Right cardiac atrium (tissue), 5 donors: Measurements from ENCODE around the gene PRDM16. TPM values are rescaled to one million over a fixed set of nuclear protein-coding genes. Genes with fewer than 3 reads are reported as not detected.
A peak's percentile ranks its signal among the peaks of the same experiment; 100 is the strongest.

Experiments used
- ATAC-seq, 2 donors: fragments of 200-7000 bp; cut with Tn5 transposase; one replicate each; pipeline versions ENCODE4 v1.8.0 to v1.9.1; 2020; ENCODE audit warnings: moderate library complexity in 2 of 2, mild to moderate bottlenecking in 1 of 2
- DNase-seq, 3 donors: peaks; one replicate each; pipeline ENCODE4 v3.0.0-alpha.2; 2020
- H3K27ac ChIP-seq: one replicate; pipeline ENCODE4 v1.5.1; 2013; ENCODE audit warnings: mild to moderate bottlenecking, low read length, control low read depth, moderate library complexity
- H3K27me3 ChIP-seq: one replicate; pipeline ENCODE4 v1.6.1; 2013; ENCODE audit not compliant: control insufficient read depth, insufficient read depth
- H3K4me1 ChIP-seq: one replicate; pipeline ENCODE4 v1.6.1; 2013; ENCODE audit warnings: low read length; ENCODE audit not compliant: control insufficient read depth, insufficient read depth
- H3K4me3 ChIP-seq: one replicate; pipeline ENCODE4 v1.5.1; 2013; ENCODE audit warnings: low read length, control low read depth
- H3K9me3 ChIP-seq: one replicate; pipeline ENCODE4 v1.6.1; 2013; ENCODE audit warnings: low read length; ENCODE audit not compliant: control insufficient read depth
- whole genome bisulfite sequencing: extraction: QIAGEN DNeasy Blood & Tissue Kit; methylation state at CpG from one replicate; pipeline ENCODE4 v1.1.7; 2013; 5-methylcytosine and 5-hydroxymethylcytosine counted together
- intact Hi-C, 4 donors: fragments of 100-400 bp; cut with DNase I; formaldehyde crosslinking; loops; one replicate each; pipeline versions ENCODE4 v1.11.0 to v1.14.0; 2022 to 2023
- polyA plus RNA-seq: library from polyadenylated mRNA; stranded (reverse); fragments of 200-250 nt; gene quantifications from one replicate; pipeline ENCODE4 v1.2.3, GENCODE V29; 2013
- total RNA-seq, 4 donors: library from RNA; stranded (reverse); fragmentation: NEBNext Ultra II Directional; extraction: Animal tissue kit (Norgen Biotek cat#: 25700); gene quantifications; one replicate each; pipeline ENCODE4 v1.2.1, GENCODE V29; 2021
- donor health status: healthy with polysubstance abuse.
- donor health status: DM: no; HTN: yes; CAD: no.
- donor health status: DM: no; HTN: no; CAD: no.
- donor health status: DM: no; HTN: yes; CAD: no; lungs with severe emphysema.
- donor health status: DM: yes; HTN: yes; CAD: no.

The PRDM16 gene
- total and polyA plus RNA-seq, 5 donors: 1.1 to 2.9 (median 1.9) TPM

DNA sequence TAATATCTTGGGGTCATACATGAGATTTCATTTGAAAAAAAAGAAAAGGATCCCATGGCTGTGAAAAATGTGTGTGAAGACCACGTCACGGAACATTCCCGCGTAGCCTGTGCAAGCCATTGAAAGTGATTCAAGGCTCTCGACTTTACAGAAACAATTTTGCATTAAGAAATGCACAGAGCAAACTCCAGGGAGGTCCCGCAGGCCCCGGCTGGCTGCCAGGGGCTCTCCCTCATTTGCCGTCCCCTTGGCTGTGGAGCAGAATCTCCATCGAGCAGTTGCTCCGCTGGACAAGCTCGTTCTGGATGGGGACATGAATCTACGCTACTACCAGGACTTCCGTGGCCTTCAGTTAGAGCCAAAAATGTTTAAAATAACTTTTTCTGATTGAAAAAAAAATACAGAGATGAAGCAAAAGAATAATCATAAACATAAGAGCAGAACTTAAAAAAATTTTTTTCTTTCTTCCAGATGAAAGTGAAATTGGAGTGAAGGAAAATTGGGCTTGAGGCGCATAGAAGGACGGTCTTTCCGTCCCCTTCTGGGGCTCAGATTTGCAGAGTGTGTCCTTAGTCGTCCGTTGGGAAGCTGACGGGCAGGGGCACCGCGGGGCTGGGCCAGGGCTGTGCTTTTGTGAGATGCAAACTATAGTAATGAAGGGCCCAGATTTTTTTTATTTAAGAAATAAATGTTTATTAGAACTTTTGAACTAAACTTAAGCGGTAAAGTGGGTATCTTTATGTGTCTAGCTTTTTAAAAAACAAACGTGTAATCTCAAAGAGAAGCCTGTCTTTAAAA lies 317.4 kb downstream of the PRDM16 start:
- Histone ChIP-seq H3K4me1 (no peaks in the 10 kb centered on the region), H3K27ac (no peak overlapping the region), H3K4me3 (no peak overlapping the region), H3K27me3 (no peaks in the 10 kb centered on the region), H3K9me3 (no peaks in the 10 kb centered on the region)
- DNase-seq (no peak), ATAC-seq (no peak)
- intact Hi-C loops: no loop called here
- WGBS: 89% methylated on average over 23 of the region's 23 CpGs

DNA sequence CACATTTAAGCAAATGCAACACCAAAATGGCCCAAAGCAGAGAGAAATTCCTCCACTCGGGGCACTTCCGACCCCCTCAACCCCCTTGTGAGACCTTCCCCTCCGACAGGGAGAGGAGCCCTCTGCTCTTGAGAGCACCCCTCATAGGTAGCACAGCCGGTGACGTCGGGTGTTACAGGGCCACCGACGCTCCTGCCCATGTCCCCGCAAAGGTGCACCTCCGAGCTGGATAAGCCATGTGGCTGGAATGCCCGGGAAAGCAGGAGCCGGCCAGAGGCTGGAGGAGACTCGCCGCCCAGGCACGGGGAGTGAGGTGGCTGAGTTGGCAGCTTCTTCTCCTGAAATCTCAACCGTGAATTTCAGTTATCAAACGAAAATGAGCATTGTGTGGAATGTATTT lies 318.4 kb downstream of the PRDM16 start:
- Histone ChIP-seq H3K27ac (no peak overlapping the region), H3K27me3 (no peaks in the 10 kb centered on the region), H3K4me1 (no peaks in the 10 kb centered on the region), H3K4me3 (no peak overlapping the region), H3K9me3 (no peaks in the 10 kb centered on the region)
- DNase-seq: peak in 1 of 3 donors; percentile 46
- 71% methylated on average over 17 of the region's 17 CpGs for WGBS
- intact Hi-C loops: no loop called here
- ATAC-seq: no peak

DNA sequence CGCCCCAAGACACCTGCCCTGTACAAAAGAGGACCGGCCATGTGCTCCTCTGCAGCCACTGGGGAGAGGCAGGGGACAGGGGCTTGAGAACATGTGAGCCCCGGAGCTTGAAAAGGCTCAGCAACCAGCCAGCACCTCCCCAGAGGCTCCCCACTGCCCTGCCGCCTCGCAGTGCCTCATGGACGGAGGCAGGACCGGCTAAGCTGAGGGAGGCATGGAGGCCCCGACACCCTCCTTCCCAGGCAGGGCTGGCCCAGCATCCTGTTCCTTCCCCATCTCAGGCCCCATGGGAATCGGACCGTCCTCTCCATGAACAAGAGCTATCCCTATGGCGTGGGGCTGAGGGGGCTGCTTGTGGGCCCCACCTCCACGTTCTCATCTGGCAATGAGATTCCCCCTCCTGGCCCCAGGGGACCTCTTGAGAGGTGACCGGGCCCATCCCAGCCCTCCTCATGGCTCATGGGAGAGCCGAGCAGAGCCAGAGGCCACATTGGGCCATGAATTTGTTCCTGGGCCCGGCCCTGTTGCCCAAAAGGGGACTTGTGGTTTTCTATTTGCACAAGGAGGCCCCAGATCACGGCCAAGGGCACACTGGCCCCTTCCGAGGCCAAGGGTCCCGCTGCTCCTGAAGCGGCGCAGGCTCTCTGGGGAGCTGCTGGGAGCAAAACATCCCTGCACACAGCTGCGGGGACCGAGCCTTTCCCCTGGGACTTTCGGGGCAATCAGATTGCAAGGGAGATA lies 320.3 kb downstream of the PRDM16 start:
- no peaks in the 10 kb centered on the region for H3K27me3 ChIP-seq
- DNase-seq (peak in 1 of 3 donors; percentile 35), ATAC-seq (no peak)
- H3K27ac ChIP-seq: no peak overlapping the region
- H3K4me3 ChIP-seq: no peak overlapping the region
- intact Hi-C loops: no loop called here
- H3K4me1 ChIP-seq: no peaks in the 10 kb centered on the region
- H3K9me3 ChIP-seq: no peaks in the 10 kb centered on the region
- 73% methylated on average over 23 of the region's 23 CpGs for WGBS

DNA sequence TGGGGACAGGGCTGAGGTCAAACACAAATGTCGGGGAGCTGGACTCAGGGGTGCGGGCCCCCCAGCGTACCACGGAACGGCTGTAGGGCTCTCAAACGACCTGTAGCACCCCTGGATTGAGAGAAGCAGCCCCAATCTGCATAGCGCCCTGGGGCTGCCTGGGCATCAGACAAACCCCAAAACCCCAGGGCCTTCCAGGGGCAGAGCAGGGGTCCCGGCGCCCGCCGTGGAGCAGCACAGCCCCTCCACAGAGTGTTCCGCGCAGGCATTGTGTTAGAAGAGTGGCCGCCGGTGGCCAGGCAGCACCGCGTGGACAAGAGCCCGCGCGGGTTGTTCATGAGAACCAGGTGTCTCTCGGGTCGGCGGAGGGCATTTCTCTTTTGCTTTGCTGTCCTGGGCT lies 321.3 kb downstream of the PRDM16 start:
- peak in 1 of 3 donors; percentile 30 for DNase-seq
- intact Hi-C loops: no loop called here
- 90% methylated on average over 23 of the region's 23 CpGs for WGBS
- no peaks in the 10 kb centered on the region for H3K9me3 ChIP-seq
- no peak overlapping the region for H3K27ac ChIP-seq
- no peaks in the 10 kb centered on the region for H3K27me3 ChIP-seq
- no peak for ATAC-seq
- no peaks in the 10 kb centered on the region for H3K4me1 ChIP-seq
- H3K4me3 ChIP-seq: no peak overlapping the region

DNA sequence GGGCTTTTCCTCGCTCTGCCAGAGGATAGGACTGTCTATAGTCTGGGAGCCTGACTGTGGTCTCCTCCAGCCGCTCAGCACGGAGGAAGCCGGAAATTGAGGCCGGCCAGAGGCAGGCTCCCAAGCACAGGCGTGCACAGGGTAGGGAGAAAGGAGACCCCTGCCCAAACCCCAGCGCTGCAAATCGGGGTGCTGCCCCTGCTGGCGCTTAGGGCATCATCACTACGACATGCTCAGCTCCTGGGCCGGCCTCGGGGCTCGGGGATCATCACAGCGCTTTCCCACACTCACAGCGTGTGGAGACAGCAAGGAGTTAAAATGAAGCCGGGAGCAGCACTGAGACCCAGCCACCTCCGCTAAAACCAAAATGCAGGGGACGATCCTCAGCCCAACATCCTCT lies 322.7 kb downstream of the PRDM16 start:
- no peak overlapping the region for H3K27ac ChIP-seq

DNA sequence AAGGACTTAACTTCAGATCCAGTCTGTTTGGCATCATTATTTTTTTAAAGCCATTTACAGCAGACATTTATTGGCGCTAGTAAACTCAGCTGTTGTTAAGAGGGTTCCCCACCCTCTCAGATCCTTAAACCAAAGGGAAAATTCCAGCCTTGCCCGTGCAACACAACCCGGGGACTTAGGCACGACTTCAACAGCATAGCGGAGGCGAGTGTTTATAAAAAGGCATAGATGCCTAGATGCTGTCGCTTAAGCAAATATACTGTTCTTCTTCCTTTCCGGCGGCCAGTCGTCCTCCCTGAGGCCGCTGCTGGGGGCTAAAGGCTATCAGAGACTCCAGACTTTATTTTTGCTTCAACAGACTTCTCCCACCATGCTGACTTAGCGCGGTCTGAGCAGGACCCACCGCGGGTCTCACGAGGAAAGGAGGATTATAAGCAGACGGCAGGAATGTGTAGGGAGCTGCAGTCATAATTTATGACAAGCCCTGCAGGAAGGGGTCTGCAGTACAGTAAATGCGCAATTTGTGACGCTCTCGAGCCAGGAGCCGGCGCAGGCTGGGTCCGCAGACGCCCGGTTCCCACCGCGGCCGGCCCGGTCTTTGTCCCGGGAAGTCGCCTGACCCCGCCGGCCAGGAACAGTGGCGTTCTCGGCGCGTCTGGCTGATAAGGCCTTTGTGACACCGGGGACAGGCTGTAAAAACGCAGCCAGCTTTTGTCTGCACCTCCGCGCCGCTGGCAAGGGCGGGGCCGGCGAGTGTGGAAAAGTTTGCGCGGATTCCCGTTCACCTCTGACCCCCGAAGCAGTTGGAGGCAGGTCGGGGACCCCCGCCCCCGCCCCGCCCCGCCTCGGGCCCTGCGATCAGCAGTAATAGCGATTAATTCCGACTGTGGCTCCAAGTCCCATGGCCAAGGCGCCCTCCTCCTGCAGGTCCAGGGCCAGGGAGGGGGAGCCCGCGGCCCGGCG lies 324.3 kb downstream of the PRDM16 start:
- DNase-seq: peak; percentile 71 to 84 (median 82)
- WGBS: 7% methylated on average over 63 of the region's 63 CpGs
- intact Hi-C loops: no loop called here
- peak overlapping the region; percentile 40 for H3K27ac ChIP-seq
- peak; percentile 61 to 85 for ATAC-seq
- no peaks in the 10 kb centered on the region for H3K9me3 ChIP-seq
- peak overlapping the region; percentile 61 for H3K4me3 ChIP-seq
- no peaks in the 10 kb centered on the region for H3K27me3 ChIP-seq
- H3K4me1 ChIP-seq: no peaks in the 10 kb centered on the region

More for the DNA sequence above, 322.7 kb downstream of the PRDM16 start:
- ATAC-seq (no peak), DNase-seq (no peak)
- intact Hi-C loops: no loop called here
- no peaks in the 10 kb centered on the region for H3K27me3 ChIP-seq
- no peaks in the 10 kb centered on the region for H3K9me3 ChIP-seq
- no peaks in the 10 kb centered on the region for H3K4me1 ChIP-seq
- no peak overlapping the region for H3K4me3 ChIP-seq
- 57% methylated on average over 18 of the region's 18 CpGs for WGBS

DNA sequence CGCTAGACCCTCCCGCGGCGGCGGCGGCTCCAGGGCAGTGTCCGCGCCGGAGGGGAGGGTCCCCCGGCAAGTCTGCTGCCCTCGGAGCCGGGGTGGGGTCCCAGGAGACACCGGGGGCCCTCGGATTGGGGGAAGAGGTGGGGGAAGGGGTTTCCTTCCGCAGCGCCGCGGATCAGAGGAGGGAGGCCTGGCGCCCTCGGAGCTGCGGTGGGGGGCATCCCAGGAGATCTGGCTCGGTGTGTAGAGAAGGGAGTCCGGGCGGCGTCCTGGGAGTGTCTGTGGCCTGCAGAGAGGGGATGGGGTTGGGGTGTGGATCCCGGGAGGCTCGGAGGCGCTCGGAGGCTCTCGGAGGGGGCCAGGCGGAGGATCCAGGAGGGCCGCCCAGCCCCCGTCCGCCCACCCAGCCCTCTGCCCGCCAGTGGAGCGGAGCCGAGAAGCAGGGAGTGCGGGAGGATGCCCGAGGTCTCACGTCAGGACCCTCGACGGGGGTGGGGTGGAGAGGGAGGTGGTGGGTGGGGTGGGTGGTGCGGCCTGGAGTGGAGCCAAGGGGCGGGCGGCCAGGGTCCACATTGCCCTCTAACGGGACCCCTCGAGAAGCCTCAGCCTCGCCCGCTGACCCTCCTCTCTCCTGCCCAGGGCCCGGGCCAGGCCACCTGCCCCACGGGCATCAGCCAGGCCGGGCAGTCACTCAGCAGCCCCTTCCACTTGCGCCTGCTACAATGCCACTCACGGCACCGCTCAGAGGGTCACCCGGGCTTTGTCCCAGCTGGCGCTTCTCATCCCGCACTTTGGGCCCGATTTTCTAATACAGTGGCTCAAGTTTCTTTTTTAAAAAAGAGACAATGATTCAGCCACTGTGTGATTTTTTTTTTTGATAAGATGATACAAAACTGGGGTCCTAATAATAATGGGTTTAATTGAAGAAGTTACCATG lies 325.3 kb downstream of the PRDM16 start:
- no peaks in the 10 kb centered on the region for H3K27me3 ChIP-seq
- DNase-seq (no peak), ATAC-seq (peak; percentile 35 to 57)
- H3K4me1 ChIP-seq: no peaks in the 10 kb centered on the region
- intact Hi-C loops: no loop called here
- H3K4me3 ChIP-seq: peak overlapping the region; percentile 61
- H3K27ac ChIP-seq: peak overlapping the region; percentile 28
- WGBS: 21% methylated on average over 59 of the region's 59 CpGs
- no peaks in the 10 kb centered on the region for H3K9me3 ChIP-seq

DNA sequence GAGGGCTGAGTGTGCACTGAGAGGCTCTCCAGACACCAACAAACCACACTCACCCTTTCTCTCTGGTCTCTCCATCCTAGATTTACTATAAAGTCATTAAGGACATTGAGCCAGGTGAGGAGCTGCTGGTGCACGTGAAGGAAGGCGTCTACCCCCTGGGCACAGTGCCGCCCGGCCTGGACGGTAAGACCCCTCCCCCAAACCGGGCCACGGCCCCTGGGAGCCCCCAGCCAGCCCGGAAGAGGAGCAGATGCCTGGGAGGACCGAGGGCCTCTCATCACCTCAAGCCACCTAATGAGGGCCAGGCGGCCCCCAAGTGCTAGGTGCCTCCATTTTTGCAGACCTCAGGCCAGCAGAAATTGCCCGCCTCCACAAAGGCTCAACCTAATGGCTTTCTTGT lies 327.4 kb downstream of the PRDM16 start:
- no peak for ATAC-seq
- no peaks in the 10 kb centered on the region for H3K27me3 ChIP-seq
- DNase-seq: no peak
- H3K27ac ChIP-seq: no peak overlapping the region
- no peak overlapping the region for H3K4me3 ChIP-seq
- no peaks in the 10 kb centered on the region for H3K9me3 ChIP-seq
- intact Hi-C loops: no loop called here
- WGBS: 86% methylated on average over 11 of the region's 11 CpGs
- no peaks in the 10 kb centered on the region for H3K4me1 ChIP-seq

DNA sequence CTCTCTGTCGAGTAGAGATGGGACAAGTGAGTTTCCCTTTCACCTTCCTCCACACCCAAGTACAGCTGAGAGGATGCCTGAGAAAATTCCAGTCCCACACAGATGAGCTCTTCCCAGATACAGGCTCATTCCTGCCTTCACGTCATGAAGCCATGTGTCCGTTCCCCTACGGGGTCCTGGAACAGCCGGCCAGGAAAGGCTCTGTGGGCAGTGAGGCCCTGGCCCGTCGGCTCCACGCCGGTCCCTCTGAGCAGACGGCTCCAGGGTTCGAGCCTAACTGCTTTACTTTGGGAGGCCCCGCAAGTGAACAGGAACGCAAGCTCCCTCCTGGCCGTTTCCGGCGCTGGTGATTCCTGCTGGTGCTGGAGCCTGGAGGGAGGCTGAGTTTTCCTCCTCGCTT lies 328.3 kb downstream of the PRDM16 start:
- intact Hi-C loops: no loop called here
- DNase-seq: no peak
- no peak for ATAC-seq
- no peak overlapping the region for H3K27ac ChIP-seq
- no peak overlapping the region for H3K4me3 ChIP-seq
- no peaks in the 10 kb centered on the region for H3K9me3 ChIP-seq
- H3K4me1 ChIP-seq: no peaks in the 10 kb centered on the region
- no peaks in the 10 kb centered on the region for H3K27me3 ChIP-seq
- WGBS: 80% methylated on average over 17 of the region's 17 CpGs
